ENCODE results near the gene MINDY2.
"Not testable (repeated sequence)": the region's sequence is repeated elsewhere in the genome, so short reads cannot be mapped to it uniquely, and the experiment has no call there.

Gene MINDY2

DNA sequence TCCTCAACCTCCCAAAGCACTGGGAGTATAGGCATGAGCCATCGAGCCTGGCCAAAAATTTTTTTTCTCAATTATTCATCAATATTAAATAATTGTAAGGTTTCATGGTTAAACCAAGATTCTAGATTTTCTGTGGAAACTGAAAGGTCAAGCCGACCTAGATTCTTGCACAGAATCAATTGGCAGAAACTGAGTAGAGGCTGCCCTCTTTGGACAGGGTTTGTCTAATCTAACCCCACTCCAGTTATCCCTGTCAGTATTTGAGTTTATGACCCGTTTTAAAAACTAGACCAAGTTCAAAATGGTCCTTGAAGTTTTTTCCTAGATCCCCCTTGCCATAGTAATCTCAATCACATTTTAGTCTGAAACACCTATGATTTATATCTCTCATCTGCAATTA, 13.0 kb upstream of the MINDY2 start:
- no peaks in the 10 kb centered on the region for H3K36me3 ChIP-seq (ENCODE audit: insufficient read depth, low read length)
- no peak overlapping the region for H3K9ac ChIP-seq (ENCODE audit: low read depth, low read length)
- no peaks in the 10 kb centered on the region for H3K4me1 ChIP-seq (ENCODE audit: control insufficient read depth, insufficient read depth, low read length)
- H3K4me3 ChIP-seq (ENCODE audit: low read length) = no peak overlapping the region
- no peaks in the 10 kb centered on the region for H3K27me3 ChIP-seq (ENCODE audit: control insufficient read depth, insufficient read depth, low read length)
- no peaks in the 10 kb centered on the region for H3K9me3 ChIP-seq (replicated peaks; ENCODE audit: low read length)
- no peak overlapping the region for H3K4me2 ChIP-seq (ENCODE audit: low read length)

DNA sequence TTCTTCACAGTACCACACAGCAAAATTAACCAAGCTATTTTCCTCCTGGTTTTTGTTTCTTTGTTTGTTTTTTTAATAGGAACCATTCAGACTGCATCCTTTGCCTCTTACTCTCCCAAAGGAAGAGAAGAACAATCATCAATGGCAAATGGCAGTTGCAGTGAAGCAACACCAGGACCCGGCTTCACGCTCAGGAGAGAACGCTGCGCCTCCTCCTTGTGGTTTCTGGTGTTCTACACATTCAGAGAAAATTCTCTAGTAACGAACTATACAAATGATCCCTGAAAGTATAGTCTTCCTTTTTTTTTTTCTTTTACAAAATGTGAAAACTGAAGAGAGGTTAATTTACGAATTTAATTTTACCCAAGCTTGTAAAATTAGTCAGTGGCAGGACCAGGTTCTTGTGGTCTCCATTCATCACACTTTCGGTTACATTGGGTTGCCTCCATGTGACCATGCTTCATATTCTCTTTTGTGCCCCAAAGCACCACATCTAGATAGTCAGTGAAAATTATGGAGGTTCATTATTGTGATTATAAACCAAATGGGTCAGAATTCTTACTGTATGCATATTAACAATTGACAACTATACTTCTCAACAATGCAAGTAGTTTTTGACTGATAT, 10.6 kb upstream of the MINDY2 start:
- Histone ChIP-seq H3K4me3 (ENCODE audit: low read length) (no peak overlapping the region), H3K4me2 (ENCODE audit: low read length) (no peak overlapping the region), H3K9me3 (replicated peaks; ENCODE audit: low read length) (peaks cover 8% of the 10 kb centered on the region), H3K27me3 (ENCODE audit: control insufficient read depth, insufficient read depth, low read length) (no peaks in the 10 kb centered on the region), H3K36me3 (ENCODE audit: insufficient read depth, low read length) (no peaks in the 10 kb centered on the region), H3K9ac (ENCODE audit: low read depth, low read length) (no peak overlapping the region), H3K4me1 (ENCODE audit: control insufficient read depth, insufficient read depth, low read length) (no peaks in the 10 kb centered on the region)

DNA sequence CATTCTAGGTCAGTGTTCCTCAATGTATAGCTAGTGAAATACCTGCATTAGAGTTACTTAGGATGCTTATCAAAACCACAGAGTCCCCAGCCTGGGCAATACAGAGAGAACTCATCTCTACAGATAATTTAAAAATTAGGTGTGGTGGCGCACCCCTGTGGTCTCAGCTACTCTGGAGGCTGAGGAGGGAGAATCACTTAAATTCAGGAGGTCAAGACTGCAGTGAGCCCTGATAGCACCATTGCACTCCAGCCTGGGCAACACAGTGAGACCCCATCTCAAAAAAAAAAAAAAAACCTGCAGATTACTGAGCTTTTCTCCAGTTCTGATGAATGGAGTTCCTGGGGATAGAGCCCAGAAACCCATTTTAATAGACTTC, 10.1 kb upstream of the MINDY2 start:
- H3K4me3 ChIP-seq (ENCODE audit: low read length) = no peak overlapping the region
- H3K9me3 ChIP-seq (replicated peaks; ENCODE audit: low read length) = peaks cover 8% of the 10 kb centered on the region
- H3K4me2 ChIP-seq (ENCODE audit: low read length) = no peak overlapping the region
- no peaks in the 10 kb centered on the region for H3K27me3 ChIP-seq (ENCODE audit: control insufficient read depth, insufficient read depth, low read length)
- no peaks in the 10 kb centered on the region for H3K4me1 ChIP-seq (ENCODE audit: control insufficient read depth, insufficient read depth, low read length)
- H3K36me3 ChIP-seq (ENCODE audit: insufficient read depth, low read length) = no peaks in the 10 kb centered on the region
- no peak overlapping the region for H3K9ac ChIP-seq (ENCODE audit: low read depth, low read length)

DNA sequence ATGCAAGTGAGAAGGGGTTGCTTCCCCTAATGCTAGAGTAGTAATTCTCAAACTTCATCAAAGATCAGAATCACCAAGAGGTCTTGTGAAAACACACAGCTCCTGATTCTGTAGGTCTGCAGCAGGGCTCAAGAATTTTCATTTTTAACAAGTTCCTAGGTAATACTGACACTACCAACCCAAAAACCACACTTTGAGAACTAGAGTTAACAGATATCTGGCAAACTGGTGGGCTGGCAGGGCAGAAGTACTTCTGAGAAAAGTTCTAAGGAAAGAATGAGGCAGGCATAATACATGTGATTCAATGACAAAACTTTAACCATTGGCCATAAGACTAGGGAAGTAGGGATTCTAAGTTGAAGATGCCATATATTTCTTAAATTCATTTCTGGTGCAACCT, 8.8 kb upstream of the MINDY2 start:
- no peak overlapping the region for H3K9ac ChIP-seq (ENCODE audit: low read depth, low read length)
- H3K9me3 ChIP-seq (replicated peaks; ENCODE audit: low read length) = peaks cover 8% of the 10 kb centered on the region
- no peaks in the 10 kb centered on the region for H3K27me3 ChIP-seq (ENCODE audit: control insufficient read depth, insufficient read depth, low read length)
- no peaks in the 10 kb centered on the region for H3K36me3 ChIP-seq (ENCODE audit: insufficient read depth, low read length)
- H3K4me3 ChIP-seq (ENCODE audit: low read length) = no peak overlapping the region
- H3K4me1 ChIP-seq (ENCODE audit: control insufficient read depth, insufficient read depth, low read length) = no peaks in the 10 kb centered on the region
- H3K4me2 ChIP-seq (ENCODE audit: low read length) = no peak overlapping the region

DNA sequence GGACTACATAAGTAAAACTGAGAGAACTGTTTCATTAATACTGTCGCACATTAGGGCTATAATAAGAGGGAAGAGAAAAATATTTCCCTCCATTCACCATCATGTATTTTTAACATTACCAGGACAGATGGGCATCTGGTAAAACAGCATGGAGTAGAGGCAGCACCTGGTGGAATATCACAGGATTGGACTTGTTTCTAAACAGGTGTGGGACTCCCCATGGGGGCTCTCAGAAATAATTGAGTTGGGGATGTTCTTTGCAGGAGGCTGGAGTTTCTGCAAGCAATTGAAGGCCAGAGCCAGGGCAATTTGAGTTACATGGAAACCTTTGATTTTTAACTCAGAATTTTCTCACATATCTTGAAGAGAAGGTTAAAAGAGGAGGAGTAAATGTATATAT, 8.4 kb upstream of the MINDY2 start:
- Histone ChIP-seq H3K36me3 (ENCODE audit: insufficient read depth, low read length) (no peaks in the 10 kb centered on the region), H3K4me2 (ENCODE audit: low read length) (no peak overlapping the region), H3K27me3 (ENCODE audit: control insufficient read depth, insufficient read depth, low read length) (no peaks in the 10 kb centered on the region), H3K4me3 (ENCODE audit: low read length) (no peak overlapping the region), H3K4me1 (ENCODE audit: control insufficient read depth, insufficient read depth, low read length) (no peaks in the 10 kb centered on the region), H3K9me3 (replicated peaks; ENCODE audit: low read length) (peaks cover 8% of the 10 kb centered on the region), H3K9ac (ENCODE audit: low read depth, low read length) (no peak overlapping the region)

DNA sequence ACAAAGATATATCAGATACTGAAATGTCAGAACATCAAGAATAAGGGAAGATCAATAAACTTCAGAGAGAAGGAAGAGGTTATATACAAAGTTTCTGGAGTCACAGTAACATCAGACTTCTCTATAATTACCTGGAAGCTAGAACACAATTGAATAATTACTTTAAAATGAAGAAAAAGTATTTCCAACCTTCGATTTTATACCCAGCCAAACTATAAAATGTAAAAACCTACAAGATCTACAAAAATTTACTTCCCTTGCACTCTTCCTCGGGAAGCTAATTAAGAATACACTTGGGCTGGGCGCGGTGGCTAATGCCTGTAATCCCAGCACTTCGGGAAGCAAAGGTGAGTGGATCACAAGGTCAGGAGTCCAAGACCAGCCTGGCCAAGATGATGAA, 6.6 kb upstream of the MINDY2 start:
- Histone ChIP-seq H3K4me3 (ENCODE audit: low read length) (no peak overlapping the region), H3K27me3 (ENCODE audit: control insufficient read depth, insufficient read depth, low read length) (no peaks in the 10 kb centered on the region), H3K9me3 (replicated peaks; ENCODE audit: low read length) (peaks cover 8% of the 10 kb centered on the region), H3K4me1 (ENCODE audit: control insufficient read depth, insufficient read depth, low read length) (no peaks in the 10 kb centered on the region), H3K36me3 (ENCODE audit: insufficient read depth, low read length) (no peaks in the 10 kb centered on the region), H3K9ac (ENCODE audit: low read depth, low read length) (no peak overlapping the region), H3K4me2 (ENCODE audit: low read length) (no peak overlapping the region)

DNA sequence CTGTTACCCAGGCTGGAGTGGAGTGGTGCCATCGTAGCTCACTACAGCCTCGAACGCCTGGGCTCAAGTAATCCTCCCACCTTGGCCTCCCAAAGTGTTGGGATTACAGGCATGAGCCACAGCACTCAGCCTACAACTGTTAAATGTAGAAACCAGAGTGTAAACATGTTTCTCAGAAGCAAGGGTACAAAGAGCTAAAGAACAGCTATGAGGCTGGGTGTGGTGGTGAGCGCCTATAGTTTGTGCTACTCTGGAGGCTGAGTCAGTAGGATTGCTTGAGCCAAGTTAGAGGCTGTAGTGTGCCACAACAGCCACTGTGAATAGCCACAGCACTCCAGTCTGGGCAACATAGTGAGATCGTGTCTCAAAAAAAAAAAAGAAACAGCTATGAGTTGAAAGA, 4.8 kb upstream of the MINDY2 start:
- Histone ChIP-seq H3K4me1 (ENCODE audit: control insufficient read depth, insufficient read depth, low read length) (peaks cover 6% of the 10 kb centered on the region), H3K9ac (ENCODE audit: low read depth, low read length) (no peak overlapping the region), H3K4me2 (ENCODE audit: low read length) (no peak overlapping the region), H3K27me3 (ENCODE audit: control insufficient read depth, insufficient read depth, low read length) (no peaks in the 10 kb centered on the region), H3K9me3 (replicated peaks; ENCODE audit: low read length) (peaks cover 8% of the 10 kb centered on the region), H3K36me3 (ENCODE audit: insufficient read depth, low read length) (no peaks in the 10 kb centered on the region), H3K4me3 (ENCODE audit: low read length) (no peak overlapping the region)

DNA sequence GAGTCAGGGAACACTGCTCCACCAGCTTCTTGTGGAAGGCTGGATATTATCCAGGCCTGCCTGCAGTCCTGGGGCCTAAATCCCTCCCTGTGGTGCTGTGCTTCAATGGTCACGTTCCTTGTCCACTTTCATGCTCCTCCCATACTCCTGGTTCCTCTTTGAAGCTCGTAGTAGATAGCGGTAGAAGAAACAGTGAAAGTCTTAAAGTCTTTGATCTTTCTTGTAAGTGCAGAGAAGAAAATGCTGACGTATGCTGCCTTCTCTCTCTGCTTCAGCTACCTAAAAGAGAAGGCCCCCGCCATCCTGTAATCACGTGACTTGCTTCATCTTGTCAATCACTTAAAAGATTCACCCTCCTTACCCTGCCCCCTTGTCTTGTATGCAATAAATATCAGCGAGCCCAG, 2.5 kb upstream of the MINDY2 start:
- not testable (repeated sequence) for H3K4me3 ChIP-seq (ENCODE audit: low read length); H3K27me3 ChIP-seq (ENCODE audit: control insufficient read depth, insufficient read depth, low read length); H3K9me3 ChIP-seq (replicated peaks; ENCODE audit: low read length)

DNA sequence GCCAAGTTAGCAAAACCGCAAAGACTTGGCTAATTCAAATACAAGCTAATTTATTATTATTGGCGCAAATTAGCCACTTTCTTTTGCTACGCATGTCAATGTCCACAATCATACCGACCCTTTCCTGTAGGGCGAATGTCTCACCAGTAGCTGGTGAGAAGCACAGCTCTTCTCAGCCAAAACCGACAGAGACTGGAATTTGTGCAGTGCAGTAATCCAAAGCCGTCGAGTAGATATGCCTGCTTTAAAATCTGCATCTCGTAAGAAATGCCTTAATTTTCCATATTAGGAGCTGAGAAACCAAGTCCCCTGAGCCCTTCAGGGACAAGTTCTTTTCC, 614 bp upstream of the MINDY2 start:
- peak overlapping the region; percentile 81 for H3K9ac ChIP-seq (ENCODE audit: low read depth, low read length)

More for the DNA sequence above, 2.5 kb upstream of the MINDY2 start:
- not testable (repeated sequence) for H3K36me3 ChIP-seq (ENCODE audit: insufficient read depth, low read length); H3K9ac ChIP-seq (ENCODE audit: low read depth, low read length); H3K4me2 ChIP-seq (ENCODE audit: low read length)
- H3K4me1 ChIP-seq (ENCODE audit: control insufficient read depth, insufficient read depth, low read length) = peaks cover 16% of the 10 kb centered on the region

DNA sequence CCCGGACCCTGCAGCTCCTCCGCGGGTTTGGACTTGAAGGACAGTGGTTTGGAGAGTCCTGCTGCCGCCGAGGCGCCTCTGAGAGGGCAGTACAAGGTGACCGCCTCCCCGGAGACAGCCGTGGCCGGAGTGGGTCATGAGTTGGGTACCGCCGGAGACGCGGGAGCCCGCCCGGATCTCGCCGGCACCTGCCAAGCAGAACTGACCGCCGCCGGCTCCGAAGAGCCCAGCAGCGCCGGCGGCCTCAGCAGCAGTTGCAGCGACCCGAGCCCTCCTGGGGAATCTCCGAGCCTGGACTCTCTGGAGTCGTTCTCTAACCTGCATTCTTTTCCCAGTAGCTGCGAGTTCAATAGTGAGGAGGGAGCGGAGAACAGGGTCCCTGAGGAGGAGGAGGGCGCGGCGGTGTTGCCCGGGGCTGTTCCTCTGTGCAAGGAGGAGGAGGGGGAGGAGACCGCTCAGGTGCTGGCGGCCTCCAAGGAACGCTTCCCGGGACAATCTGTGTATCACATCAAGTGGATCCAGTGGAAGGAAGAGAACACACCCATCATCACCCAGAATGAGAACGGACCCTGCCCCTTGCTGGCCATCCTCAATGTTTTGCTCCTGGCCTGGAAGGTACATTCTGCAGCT, 634 bp downstream of the MINDY2 start:
- Histone ChIP-seq H3K36me3 (ENCODE audit: insufficient read depth, low read length) (no peaks in the 10 kb centered on the region), H3K4me2 (ENCODE audit: low read length) (peak overlapping the region; percentile 93), H3K9me3 (replicated peaks; ENCODE audit: low read length) (no peaks in the 10 kb centered on the region), H3K4me3 (ENCODE audit: low read length) (peak overlapping the region; percentile 97), H3K27me3 (ENCODE audit: control insufficient read depth, insufficient read depth, low read length) (no peaks in the 10 kb centered on the region), H3K4me1 (ENCODE audit: control insufficient read depth, insufficient read depth, low read length) (peaks cover 20% of the 10 kb centered on the region), H3K9ac (ENCODE audit: low read depth, low read length) (peak overlapping the region; percentile 90)

More for the DNA sequence above, 614 bp upstream of the MINDY2 start:
- Histone ChIP-seq H3K27me3 (ENCODE audit: control insufficient read depth, insufficient read depth, low read length) (no peaks in the 10 kb centered on the region), H3K36me3 (ENCODE audit: insufficient read depth, low read length) (no peaks in the 10 kb centered on the region), H3K4me1 (ENCODE audit: control insufficient read depth, insufficient read depth, low read length) (peaks cover 20% of the 10 kb centered on the region), H3K4me2 (ENCODE audit: low read length) (peak overlapping the region; percentile 91), H3K9me3 (replicated peaks; ENCODE audit: low read length) (no peaks in the 10 kb centered on the region), H3K4me3 (ENCODE audit: low read length) (peak overlapping the region; percentile 97)

DNA sequence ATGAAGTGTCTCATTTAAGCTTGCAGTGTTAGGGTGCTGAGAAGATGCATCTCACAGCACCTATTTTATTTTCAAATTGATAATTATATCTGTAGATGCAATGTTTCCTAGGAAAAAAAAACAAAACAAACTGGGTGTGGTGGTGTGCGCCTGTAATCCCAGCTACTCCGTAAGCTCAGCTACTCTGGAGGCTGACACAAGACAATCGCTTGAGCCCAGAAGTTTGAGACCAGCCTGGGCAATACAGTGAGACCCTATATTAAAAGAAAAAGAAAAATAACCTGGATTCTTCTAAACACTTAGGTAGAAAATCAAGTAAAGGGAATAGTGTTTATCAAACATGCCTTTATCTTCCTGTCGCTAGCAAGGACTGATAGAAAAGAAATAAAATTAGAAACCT, 1.9 kb downstream of the MINDY2 start:
- Histone ChIP-seq H3K9me3 (replicated peaks; ENCODE audit: low read length) (no peaks in the 10 kb centered on the region), H3K27me3 (ENCODE audit: control insufficient read depth, insufficient read depth, low read length) (no peaks in the 10 kb centered on the region), H3K9ac (ENCODE audit: low read depth, low read length) (peak overlapping the region; percentile 90), H3K4me3 (ENCODE audit: low read length) (peak overlapping the region; percentile 97), H3K36me3 (ENCODE audit: insufficient read depth, low read length) (no peaks in the 10 kb centered on the region), H3K4me2 (ENCODE audit: low read length) (peak overlapping the region; percentile 93), H3K4me1 (ENCODE audit: control insufficient read depth, insufficient read depth, low read length) (peaks cover 20% of the 10 kb centered on the region)

DNA sequence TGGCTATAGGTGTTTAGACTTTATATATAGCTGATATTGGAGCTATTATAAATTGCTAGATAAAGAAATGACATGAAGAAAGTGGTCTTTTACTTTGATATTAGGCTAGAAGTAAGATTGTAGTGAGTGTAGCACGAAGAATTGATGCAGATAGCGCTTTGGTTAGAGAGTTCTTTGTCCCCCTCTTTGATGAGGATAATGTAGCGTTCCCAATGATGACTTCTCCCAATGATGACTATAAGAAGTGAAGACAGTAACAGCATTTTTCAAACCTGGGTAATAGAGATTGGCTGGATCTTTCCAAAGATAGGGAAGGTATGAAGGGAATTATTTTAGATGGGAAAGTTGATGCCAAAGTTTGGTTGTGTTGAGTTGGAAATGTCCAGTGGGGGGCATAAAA, 4.3 kb downstream of the MINDY2 start:
- Histone ChIP-seq H3K36me3 (ENCODE audit: insufficient read depth, low read length) (peaks cover 4% of the 10 kb centered on the region), H3K27me3 (ENCODE audit: control insufficient read depth, insufficient read depth, low read length) (no peaks in the 10 kb centered on the region), H3K4me3 (ENCODE audit: low read length) (no peak overlapping the region), H3K9me3 (replicated peaks; ENCODE audit: low read length) (no peaks in the 10 kb centered on the region), H3K4me1 (ENCODE audit: control insufficient read depth, insufficient read depth, low read length) (peaks cover 14% of the 10 kb centered on the region), H3K9ac (ENCODE audit: low read depth, low read length) (no peak overlapping the region), H3K4me2 (ENCODE audit: low read length) (no peak overlapping the region)

Measured in skeletal muscle satellite cell (primary cell).